Glomerular visceral epithelial cell (primary cell): Measurements from ENCODE around the gene POSTN.
"Not testable (repeated sequence)": the region's sequence is repeated elsewhere in the genome, so short reads cannot be mapped to it uniquely, and the experiment has no call there.

ENCODE experiments used
- DNase-seq: peaks from one replicate; pipeline ENCODE4 v3.0.0-alpha.2; 2016; ENCODE audit errors: extremely low spot score

The POSTN gene

GRCh38 chr13:37595162-37595561 lies 3.4 kb downstream of the POSTN start:
- DNase-seq, result no peak

- DNase-seq, result no peak
Observed at GRCh38 chr13:37594550-37594949, 4.0 kb downstream of the POSTN start.

DNA sequence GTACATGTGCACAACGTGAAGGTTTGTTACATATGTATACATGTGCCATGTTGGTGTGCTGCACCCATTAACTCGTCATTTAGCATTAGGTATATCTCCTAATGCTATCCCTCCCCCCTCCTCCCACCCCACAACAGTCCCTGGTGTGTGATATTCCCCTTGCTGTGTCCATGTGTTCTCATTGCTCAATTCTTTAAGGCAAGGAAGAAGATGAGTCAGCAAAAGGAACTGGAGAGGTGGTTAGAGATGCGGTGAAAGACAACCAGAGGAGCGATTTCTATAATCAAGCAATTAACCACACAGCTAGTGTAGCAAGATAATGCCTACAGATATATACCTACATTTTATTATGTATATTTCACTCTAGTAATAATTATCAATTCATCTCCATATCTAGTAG lies 9.2 kb downstream of the POSTN start:
- not testable (repeated sequence) for DNase-seq

DNA sequence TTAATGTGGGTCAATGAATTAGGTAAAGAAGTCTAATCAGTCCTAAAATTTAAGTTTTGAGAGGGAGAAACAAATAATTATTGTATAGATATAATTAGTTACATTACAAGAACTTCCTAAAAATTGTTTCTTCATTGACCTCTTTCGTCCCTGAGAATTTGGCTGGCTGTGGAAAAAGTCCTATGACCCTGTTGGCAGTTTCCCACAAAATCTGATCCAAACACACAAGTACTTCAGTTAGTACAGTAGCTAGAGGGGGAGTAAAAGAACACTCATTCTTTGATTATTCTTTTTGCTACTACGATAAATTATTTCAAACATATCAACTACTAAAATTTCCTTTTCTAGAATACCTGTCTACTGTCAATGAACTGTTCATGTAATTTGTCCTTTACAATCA lies 11.3 kb downstream of the POSTN start:
- no peak for DNase-seq

DNA sequence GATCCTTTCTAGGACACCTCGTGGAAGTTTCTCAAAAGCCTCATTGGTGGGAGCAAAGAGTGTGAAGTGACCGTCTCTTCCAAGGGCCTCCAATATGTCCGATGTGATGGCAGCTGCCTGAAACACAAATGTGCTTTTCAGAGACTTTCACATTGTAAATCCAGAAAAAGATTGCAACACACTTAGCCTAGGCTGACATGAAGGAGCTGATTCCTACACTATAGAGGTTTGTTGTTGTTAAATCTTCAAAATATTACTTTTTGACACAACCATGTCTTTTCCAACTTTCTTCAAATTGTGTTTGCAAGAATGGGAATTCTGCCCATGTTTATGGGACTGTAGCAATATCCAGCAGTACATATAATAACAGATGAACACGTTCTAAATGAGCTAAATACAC lies 12.4 kb downstream of the POSTN start:
- no peak for DNase-seq

- no peak for DNase-seq
Observed at GRCh38 chr13:37585541-37585940, 13.0 kb downstream of the POSTN start.

DNA sequence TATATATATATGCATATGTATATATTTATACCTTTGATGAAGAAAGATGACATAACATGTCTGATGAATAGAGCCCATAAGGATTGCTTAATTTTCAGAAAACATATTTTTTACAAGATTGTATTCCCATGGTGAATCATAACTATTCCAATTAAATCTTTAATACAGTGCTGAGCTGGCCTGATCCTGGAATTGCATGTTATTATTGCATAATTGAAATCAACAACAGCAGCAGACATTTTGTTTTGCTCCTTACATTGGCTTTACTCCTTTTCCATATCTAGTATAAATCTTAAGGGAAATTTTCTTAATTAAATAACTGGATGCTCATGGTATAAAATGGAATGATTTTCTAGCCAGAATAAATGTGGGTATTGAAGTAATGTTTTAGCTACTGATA lies 22.0 kb downstream of the POSTN start:
- DNase-seq, result no peak

DNA sequence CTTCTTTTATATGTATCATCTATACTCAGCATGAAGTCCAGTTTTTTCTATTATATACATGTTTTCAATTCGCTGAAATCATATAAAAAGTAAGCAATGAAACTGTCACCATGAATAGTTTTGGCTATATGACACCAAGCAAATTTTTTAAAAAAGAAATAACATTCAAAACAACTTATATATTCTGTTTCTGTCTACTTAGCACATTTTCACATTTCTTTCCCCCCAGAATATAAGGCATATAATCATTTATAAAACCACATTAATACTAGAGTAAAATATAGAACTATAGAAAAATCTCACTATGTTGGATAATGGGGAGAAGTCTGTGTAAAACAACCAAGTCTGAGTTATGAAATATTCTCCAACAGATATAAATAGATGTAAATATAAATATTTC lies 33.1 kb downstream of the POSTN start:
- DNase-seq, result no peak

DNA sequence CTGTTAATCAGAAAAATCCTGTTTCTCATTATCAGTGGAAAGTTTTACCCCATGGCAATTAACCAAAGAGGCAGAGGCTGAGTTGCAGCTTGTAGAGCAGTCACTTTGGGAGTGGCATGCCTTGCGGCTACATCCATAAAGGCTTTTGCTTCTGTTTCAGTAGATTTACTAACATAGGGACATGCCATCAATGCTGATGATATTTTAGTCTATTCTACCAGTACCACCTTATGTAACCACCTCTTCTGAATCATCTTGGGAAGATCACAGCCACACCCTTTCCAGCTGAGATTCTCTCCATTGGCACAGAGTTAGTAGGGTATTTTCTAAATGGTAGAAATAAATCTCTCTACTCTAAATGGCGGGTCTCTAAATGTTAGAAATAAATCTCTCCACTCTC lies 37.5 kb downstream of the POSTN start:
- DNase-seq, result no peak

DNA sequence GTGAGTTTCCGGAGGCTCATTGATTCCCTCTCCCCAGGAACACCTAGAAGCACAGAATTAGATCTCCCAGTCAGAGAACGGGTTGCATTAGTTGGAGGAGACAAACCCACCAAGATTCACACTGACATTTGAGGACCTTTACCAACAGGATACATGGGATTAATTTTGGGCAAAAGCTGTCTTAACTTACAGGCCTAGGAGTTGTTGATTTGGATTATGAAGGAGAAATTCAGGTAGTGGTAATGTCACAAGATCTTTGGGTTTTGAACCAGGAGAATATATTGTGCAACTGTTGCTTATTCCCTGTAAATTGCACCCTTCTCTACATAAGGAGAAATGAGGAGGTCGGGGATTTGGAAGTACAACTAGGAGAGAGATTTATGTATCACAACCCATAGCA lies 38.0 kb downstream of the POSTN start:
- no peak for DNase-seq

DNA sequence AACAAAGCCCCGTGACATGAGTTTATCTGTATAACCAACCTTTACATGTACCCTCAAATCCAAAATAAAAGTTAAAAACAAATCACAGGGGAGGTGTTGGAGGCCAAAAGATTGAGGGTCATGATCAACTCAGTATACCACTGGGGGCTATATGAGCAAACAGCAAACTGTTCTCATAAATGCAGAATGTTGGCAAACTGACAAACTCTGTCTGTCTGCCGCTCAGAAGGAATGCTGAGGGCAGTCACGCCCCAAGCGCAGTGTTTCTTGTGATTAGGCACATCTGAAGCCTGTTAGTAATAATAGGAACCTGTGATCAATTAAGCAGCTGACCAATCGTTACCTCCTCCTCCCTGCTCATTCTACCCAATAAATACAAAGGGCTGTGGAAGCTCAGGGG lies 39.8 kb downstream of the POSTN start:
- DNase-seq, result not testable (repeated sequence)

- DNase-seq, result no peak
Observed at GRCh38 chr13:37546087-37546486, 52.5 kb downstream of the POSTN start.

DNA sequence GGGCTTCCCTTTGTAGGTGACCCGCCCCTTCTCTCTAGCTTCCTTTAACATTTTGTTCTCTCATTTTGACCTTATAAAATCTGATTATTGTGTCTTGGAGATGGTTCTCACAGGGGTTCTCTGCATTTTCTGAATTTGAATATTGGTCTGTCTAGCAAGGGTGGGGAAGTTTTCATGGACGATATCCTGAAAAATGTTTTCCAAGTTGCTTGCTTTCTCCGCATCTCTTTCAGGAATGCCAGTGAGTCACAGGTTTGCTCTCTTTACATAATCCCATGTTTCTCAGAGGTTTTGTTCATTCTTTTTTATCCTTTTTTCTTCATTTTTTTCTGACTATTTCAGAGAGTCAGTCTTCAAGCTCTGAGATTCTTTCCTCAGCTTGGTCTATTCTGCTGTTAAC lies 53.6 kb downstream of the POSTN start:
- no peak for DNase-seq

- DNase-seq, result no peak
Observed at GRCh38 chr13:37539976-37540605, 58.5 kb downstream of the POSTN start.

DNA sequence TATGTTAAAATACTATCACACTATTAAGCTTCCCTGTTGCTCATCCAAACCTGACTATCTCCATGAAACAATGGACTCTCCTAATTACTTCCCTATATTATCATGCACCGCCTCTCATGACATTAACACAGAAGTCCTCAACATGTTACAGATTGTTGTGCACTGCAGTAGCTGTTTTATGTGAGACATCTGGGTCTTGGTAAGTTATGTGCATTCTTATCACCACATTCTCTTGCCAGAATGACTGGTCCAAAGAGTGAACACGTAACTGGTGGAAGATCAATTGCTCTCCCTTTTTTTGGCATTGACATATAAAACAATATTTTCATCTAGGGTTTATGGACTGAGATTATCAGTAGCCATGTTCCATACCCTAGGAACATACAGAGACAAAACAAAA lies 59.4 kb downstream of the POSTN start:
- DNase-seq, result no peak

GRCh38 chr13:37535501-37535900 lies 63.1 kb downstream of the POSTN start:
- no peak for DNase-seq

DNA sequence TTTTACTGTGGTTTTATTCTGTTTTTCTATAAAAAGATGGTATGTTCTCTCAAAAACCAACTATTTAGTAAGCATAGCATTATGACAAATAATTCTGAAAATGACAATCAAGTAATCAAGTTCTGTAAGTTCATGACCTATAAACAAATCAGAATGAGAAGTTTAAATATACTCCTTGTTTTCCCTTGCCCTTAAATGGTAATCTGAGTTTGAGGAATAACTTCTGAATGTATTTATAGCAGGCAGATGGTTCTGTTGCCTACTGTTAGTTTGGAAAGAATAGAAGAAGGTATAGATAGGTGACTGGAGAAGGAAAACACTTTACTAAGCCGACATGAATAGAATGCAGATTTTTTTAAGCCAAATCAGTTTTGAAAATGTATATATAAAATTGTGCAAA lies 63.9 kb downstream of the POSTN start:
- DNase-seq, result no peak

DNA sequence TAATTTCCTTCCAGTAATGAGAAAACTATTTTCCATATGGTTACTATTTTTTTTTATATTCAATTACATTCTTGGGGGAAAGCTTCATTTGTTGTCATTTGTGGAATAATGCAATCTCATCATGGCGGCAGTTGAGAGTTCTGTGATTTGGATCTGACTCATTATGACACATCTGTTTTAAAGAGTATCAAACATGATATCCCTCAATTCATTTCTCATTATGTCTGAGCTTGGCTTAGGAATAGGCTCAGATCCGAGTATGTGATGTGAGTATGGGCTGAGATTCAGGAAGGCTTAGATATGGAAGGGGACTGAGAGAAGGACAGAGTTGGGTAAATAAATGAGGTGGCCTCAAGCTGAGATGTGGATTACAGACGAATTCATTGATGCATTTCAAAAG lies 64.4 kb downstream of the POSTN start:
- DNase-seq, result peak; percentile 8

DNA sequence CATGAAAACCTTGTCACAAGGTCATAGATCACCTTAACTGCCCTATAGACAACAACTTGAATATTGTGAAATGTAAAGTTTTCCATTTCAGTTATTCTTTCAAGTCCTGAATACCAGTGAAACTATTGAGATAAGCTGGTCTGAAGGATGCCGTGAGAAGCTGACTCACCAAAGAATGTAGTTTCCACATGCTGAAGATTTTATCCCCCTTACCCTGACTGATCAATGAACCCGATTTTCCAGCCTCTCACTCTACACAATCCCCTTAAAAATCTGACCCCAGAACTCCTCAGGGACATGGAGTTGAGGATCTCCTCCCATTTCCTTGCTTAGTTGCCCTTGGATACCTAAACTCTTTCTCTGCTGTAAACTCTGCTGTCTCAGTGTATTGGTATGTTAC lies 67.5 kb downstream of the POSTN start:
- no peak for DNase-seq

DNA sequence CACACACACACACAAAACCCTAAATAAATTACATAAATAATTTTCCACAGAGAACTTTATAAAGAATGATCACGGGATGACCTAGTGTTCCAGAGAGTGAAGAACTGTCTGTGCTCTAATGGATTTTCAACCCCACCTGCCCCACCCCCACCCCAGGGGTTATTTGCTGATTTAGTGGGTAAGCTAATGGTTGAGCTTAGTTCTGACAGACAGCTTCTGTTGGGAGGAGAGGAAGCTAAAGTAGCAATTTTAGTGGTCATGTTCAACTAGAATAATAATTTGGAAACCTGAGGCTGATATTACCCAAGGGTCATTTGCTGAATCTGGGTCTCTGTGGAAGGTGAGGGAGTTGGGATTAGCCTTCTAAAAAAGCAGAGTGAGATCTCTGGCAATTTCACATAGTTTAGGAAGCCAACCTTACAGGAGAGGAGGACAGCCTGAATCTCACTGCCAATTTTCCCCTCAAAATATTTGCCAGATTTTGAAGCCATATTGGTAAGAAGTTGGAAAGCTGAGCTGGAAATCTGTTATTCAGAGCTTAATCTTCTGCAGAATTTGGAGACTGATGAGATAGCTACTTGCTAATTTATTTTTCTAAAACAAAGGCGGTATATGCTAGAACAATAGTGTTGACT lies 68.7 kb downstream of the POSTN start:
- no peak for DNase-seq

DNA sequence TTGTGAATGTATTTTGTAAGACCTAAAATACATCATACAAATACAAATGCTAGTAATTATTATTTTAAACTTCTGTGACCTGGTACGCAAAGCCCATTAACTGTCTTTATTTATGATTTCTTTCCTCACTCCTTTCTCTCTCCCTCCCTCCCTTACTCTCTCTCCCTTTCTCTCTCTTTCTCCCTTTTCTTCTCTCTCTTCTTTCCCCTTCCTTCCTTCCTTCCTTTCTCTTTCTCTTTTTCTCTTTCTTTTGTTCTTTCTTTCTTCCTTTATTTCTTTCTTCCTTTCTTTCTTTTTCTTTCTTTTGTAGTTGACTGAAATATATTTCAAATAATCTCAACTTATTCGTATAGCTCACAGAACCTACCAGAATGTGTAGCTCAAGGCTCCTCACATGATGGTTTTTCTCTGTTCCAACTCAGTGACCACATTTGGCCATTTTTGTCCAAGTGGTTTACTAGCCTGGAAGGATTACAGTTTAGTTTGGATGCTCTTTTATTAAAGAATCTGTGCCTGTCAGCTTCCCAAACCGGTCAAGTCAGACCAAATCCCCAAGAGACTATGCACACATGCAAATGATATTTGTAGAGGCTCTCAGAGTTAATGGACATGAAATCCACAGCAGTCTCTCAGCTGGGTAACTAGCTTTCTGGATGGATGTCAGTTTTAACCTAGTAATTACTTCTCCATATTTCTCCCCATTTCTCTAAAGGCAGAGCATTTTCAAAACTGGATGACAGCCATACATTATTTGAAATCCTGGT lies 71.7 kb downstream of the POSTN start:
- no peak for DNase-seq

DNA sequence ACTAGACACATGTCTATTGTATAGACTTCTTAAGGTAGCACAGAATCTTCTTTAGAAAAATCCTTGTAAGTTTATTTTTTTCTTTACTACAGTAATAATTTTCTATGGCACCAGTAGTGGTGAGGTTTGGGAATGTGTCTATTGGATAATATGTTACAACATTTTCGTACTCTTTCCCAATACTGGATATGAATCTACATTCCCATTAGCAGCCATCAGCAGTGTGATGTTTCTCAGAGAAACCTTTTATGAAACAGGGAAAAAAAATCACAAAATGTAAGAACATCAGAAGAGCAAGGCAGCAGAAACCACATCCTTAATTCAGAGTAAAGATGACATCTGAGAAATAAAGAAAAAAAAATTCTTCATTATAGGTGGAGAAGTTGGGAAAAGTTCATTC lies 83.3 kb downstream of the POSTN start:
- DNase-seq, result no peak
